HCT116 (cell line): ENCODE results near the gene RGS8. TPM values are rescaled to one million over a fixed set of nuclear protein-coding genes. Genes with fewer than 3 reads are reported as not detected.
A peak's percentile ranks its signal among the peaks of the same experiment; 100 is the strongest.

ENCODE experiments used
- ATAC-seq: fragments of 200-7000 bp; cut with Tn5 transposase; 2 replicates; pipeline ENCODE4 v1.9.1; 2020; ENCODE audit warnings: mild to moderate bottlenecking, moderate library complexity
- BruUV-seq: library from RNA; stranded (reverse); fragments of 400-500 nt; replicated peaks from 2 replicates; lab custom pipeline; 2021; lab: Mats Ljungman, UMichigan
- CTCF ChIA-PET: fragments of 300-600 bp; sonication (Branson Sonifier 250); formaldehyde crosslinking; loops from one replicate; lab custom pipeline; 2021; ENCODE audit warnings: antibody characterized with exemption; lab: Charles Lee
- POLR2A ChIA-PET: fragments of 300-600, 350-600 bp; sonication (Branson Sonifier 250); formaldehyde crosslinking; loops from one replicate; lab custom pipeline; 2021; ENCODE audit warnings: antibody characterized with exemption; lab: Charles Lee
- RAD21 ChIA-PET, 2 experiments: fragments of 300-600 bp; sonication (Branson Sonifier 250); formaldehyde crosslinking; loops; one replicate each; lab custom pipeline; 2023; ENCODE audit warnings: low total read pairs in 2 of 2; ENCODE audit not compliant: uncharacterized antibody in 2 of 2, unreplicated experiment in 2 of 2, low non-redundant PET in 1 of 2; lab: Charles Lee
- DNase-seq: peaks from one replicate; pipeline ENCODE4 v3.0.0-alpha.2; 2010; ENCODE audit warnings: low read depth, low spot score
- H2AFZ ChIP-seq: fragments of 200-600 bp; shearing (Covaris generic), sonication (generic); 2 replicates; pipeline ENCODE4 v1.6.1; 2017; ENCODE audit warnings: low read depth, mixed run types, mixed read lengths, antibody characterized with exemption, low read length; ENCODE audit not compliant: poor library complexity, severe bottlenecking
- H3K27ac ChIP-seq: 2 replicates; pipeline ENCODE4 v1.5.1; 2012; ENCODE audit warnings: low read depth, low read length
- H3K27me3 ChIP-seq: fragments of 200-600 bp; sonication (generic); 2 replicates; pipeline ENCODE4 v1.6.1; 2016; ENCODE audit warnings: mixed run types, low read length, mixed read lengths; ENCODE audit not compliant: insufficient read depth
- H3K36me3 ChIP-seq, 2 experiments: fragments of 200-500 bp in 1 of 2; fragments of 200-600 bp in 1 of 2; sonication (Bioruptor generic) in 1 of 2; sonication (generic) in 1 of 2; 2 replicates each; pipeline versions ENCODE4 v1.5.1 to v1.6.1; 2014 to 2016; ENCODE audit warnings: low read length in 2 of 2, inconsistent platforms in 1 of 2, mixed read lengths in 1 of 2, mixed run types in 1 of 2; ENCODE audit not compliant: insufficient read depth in 2 of 2, control insufficient read depth in 1 of 2
- H3K4me1 ChIP-seq, 2 experiments: fragments of 200-600 bp in 1 of 2; sonication (generic) in 1 of 2; 2 replicates each; pipeline versions ENCODE4 v1.5.1 to v1.6.1; 2012 to 2017; ENCODE audit warnings: low read length in 2 of 2, inconsistent platforms in 1 of 2, mild to moderate bottlenecking in 1 of 2, mixed read lengths in 1 of 2, mixed run types in 1 of 2, moderate library complexity in 1 of 2; ENCODE audit not compliant: insufficient read depth in 2 of 2, control insufficient read depth in 1 of 2
- H3K4me2 ChIP-seq: fragments of 200-600 bp; sonication (generic); 2 replicates; pipeline ENCODE4 v1.6.1; 2017; ENCODE audit warnings: mixed run types, low read length, mixed read lengths
- H3K4me3 ChIP-seq, 2 experiments: fragments of 200-600 bp in 1 of 2; sonication (generic) in 1 of 2; replicated peaks in 1 of 2; 2 replicates each; pipeline ENCODE4 v1.5.1; 2011 to 2016; ENCODE audit warnings: low read length in 2 of 2, control low read depth in 1 of 2, low read depth in 1 of 2, mild to moderate bottlenecking in 1 of 2, mixed read lengths in 1 of 2, mixed run types in 1 of 2
- H3K79me2 ChIP-seq: fragments of 200-600 bp; sonication (generic); 2 replicates; pipeline ENCODE4 v1.6.1; 2017; ENCODE audit warnings: mild to moderate bottlenecking, mixed run types, low read length, moderate library complexity, mixed read lengths; ENCODE audit not compliant: insufficient read depth
- H3K9ac ChIP-seq: fragments of 200-600 bp; sonication (generic); 2 replicates; pipeline ENCODE4 v1.6.1; 2016; ENCODE audit warnings: low read length, mixed read lengths
- H3K9me2 ChIP-seq: fragments of 200-600 bp; sonication (generic), shearing (Covaris generic); 2 replicates; pipeline ENCODE4 v1.6.1; 2017; ENCODE audit warnings: mixed run types, mild to moderate bottlenecking, moderate library complexity; ENCODE audit not compliant: insufficient read depth
- H3K9me3 ChIP-seq, 2 experiments: fragments of 200-500 bp in 1 of 2; fragments of 200-600 bp in 1 of 2; sonication (Bioruptor generic) in 1 of 2; sonication (generic) in 1 of 2; 2 replicates each; pipeline ENCODE4 v1.6.1; 2014 to 2017; ENCODE audit warnings: low read length in 2 of 2, mixed read lengths in 2 of 2, inconsistent platforms in 1 of 2, low read depth in 1 of 2, mild to moderate bottlenecking in 1 of 2, mixed run types in 1 of 2, moderate library complexity in 1 of 2; ENCODE audit not compliant: control insufficient read depth in 1 of 2, insufficient read depth in 1 of 2
- H4K20me1 ChIP-seq: fragments of 200-600 bp; sonication (generic), shearing (Covaris generic); 2 replicates; pipeline ENCODE4 v1.6.1; 2017; ENCODE audit warnings: mixed run types, mild to moderate bottlenecking, moderate library complexity; ENCODE audit not compliant: insufficient read depth
- CBX3 ChIP-seq: IDR thresholded peaks from 2 replicates; pipeline ENCODE4 v1.6.1; 2012; ENCODE audit warnings: low read depth
- CEBPB ChIP-seq: IDR thresholded peaks from 2 replicates; pipeline ENCODE4 v1.6.1; 2012; ENCODE audit warnings: low read depth
- EGR1 ChIP-seq: IDR thresholded peaks from 2 replicates; pipeline ENCODE4 v1.6.1; 2012; ENCODE audit warnings: low read depth
- ELF1 ChIP-seq: IDR thresholded peaks from 2 replicates; pipeline ENCODE4 v1.6.1; 2012; ENCODE audit warnings: low read depth, borderline replicate concordance
- EZH2phosphoT487 ChIP-seq: fragments of 200-600 bp; IDR thresholded peaks from 2 replicates; pipeline ENCODE4 v1.6.1; 2018; ENCODE audit warnings: antibody characterized with exemption, borderline replicate concordance
- JUND ChIP-seq: IDR thresholded peaks from 2 replicates; pipeline ENCODE4 v1.6.1; 2012
- MAX ChIP-seq: IDR thresholded peaks from 2 replicates; pipeline ENCODE4 v1.6.1; 2012
- RAD21 ChIP-seq: IDR thresholded peaks from 2 replicates; pipeline ENCODE4 v1.6.1; 2012; ENCODE audit warnings: low read depth, mild to moderate bottlenecking
- REST ChIP-seq: IDR thresholded peaks from 2 replicates; pipeline ENCODE4 v1.6.1; 2012; ENCODE audit warnings: low read depth
- SIN3A ChIP-seq: IDR thresholded peaks from 2 replicates; pipeline ENCODE4 v1.6.1; 2012; ENCODE audit warnings: low read depth
- SP1 ChIP-seq: IDR thresholded peaks from 2 replicates; pipeline ENCODE4 v1.6.1; 2012; ENCODE audit warnings: low read depth
- SRF ChIP-seq: IDR thresholded peaks from 2 replicates; pipeline ENCODE4 v1.6.1; 2012; ENCODE audit warnings: low read depth
- TCF7L2 ChIP-seq: IDR thresholded peaks from 2 replicates; pipeline ENCODE4 v1.7.0; 2011; ENCODE audit warnings: borderline replicate concordance, inconsistent platforms; ENCODE audit not compliant: insufficient read depth, insufficient read length; ENCODE audit errors: extremely low read depth
- YY1 ChIP-seq: IDR thresholded peaks from 2 replicates; pipeline ENCODE4 v1.6.1; 2011; ENCODE audit warnings: low read length, low read depth, moderate library complexity, mild to moderate bottlenecking; ENCODE audit not compliant: insufficient replicate concordance; ENCODE audit errors: extremely low read depth
- ZFX ChIP-seq: fragments of 450-650 bp; IDR thresholded peaks from 2 replicates; pipeline ENCODE4 v1.6.1; 2017
- ZNF274 ChIP-seq: fragments of 200-500 bp; sonication (Bioruptor generic); IDR thresholded peaks from 2 replicates; pipeline ENCODE4 v1.6.1; 2014; ENCODE audit warnings: mild to moderate bottlenecking, low read depth, low read length, inconsistent platforms
- intact Hi-C: fragments of 100-400 bp; cut with micrococcal nuclease; formaldehyde crosslinking; loops from 2 replicates; pipeline ENCODE4 v1.10.0; 2022
- total RNA-seq: library from RNA; stranded (reverse); gene quantifications from one replicate; pipeline ENCODE4 v1.2.1, GENCODE V29; 2021; ENCODE audit not compliant: unreplicated experiment

Gene RGS8
- total RNA-seq, 1 experiment from 2014 or later, result not detected

GRCh38 chr1:182716740-182717720, 32.6 kb upstream of the RGS8 start:
- Histone ChIP-seq H3K4me2 (no peak overlapping the region), H4K20me1 (no peaks in the 10 kb centered on the region), H3K36me3 (no peaks in the 10 kb centered on the region), H3K4me3 (no peak overlapping the region), H3K4me1 (no peaks in the 10 kb centered on the region), H3K9ac (no peak overlapping the region), H3K9me3 (no peaks in the 10 kb centered on the region), H3K9me2 (no peaks in the 10 kb centered on the region), H3K79me2 (no peaks in the 10 kb centered on the region), H3K27me3 (no peaks in the 10 kb centered on the region), H3K27ac (no peak overlapping the region), H2AFZ (no peak overlapping the region)
- TF ChIP-seq CEBPB, result 0 out of 2 replicates have a peak, but pooled peaks have one; percentile 18
- TF ChIP-seq SP1, result no peak
- TF ChIP-seq YY1, result no peak
- BruUV-seq, result no TSS peak
- ChIA-PET RAD21 (no interaction called here), CTCF (no interaction called here), POLR2A (no interaction called here)
- ATAC-seq (no peak), DNase-seq (no peak)
- intact Hi-C loops, result no loop called here

- Histone ChIP-seq H2AFZ (no peak overlapping the region), H4K20me1 (no peaks in the 10 kb centered on the region), H3K36me3 (no peaks in the 10 kb centered on the region), H3K4me1 (no peaks in the 10 kb centered on the region), H3K79me2 (no peaks in the 10 kb centered on the region), H3K4me3 (no peak overlapping the region), H3K4me2 (no peak overlapping the region), H3K9me3 (no peaks in the 10 kb centered on the region), H3K9me2 (no peaks in the 10 kb centered on the region), H3K27me3 (no peaks in the 10 kb centered on the region), H3K27ac (no peak overlapping the region), H3K9ac (no peak overlapping the region)
- RAD21 ChIA-PET, result no interaction called here
- POLR2A ChIA-PET, result no interaction called here
- no TSS peak for BruUV-seq
- intact Hi-C loops, result no loop called here
- ATAC-seq, result no peak
- CTCF ChIA-PET, result no interaction called here
- no peak for DNase-seq
- no peak for TF ChIP-seq JUND
- no peak for TF ChIP-seq RAD21
- no peak for TF ChIP-seq EZH2phosphoT487
- TF ChIP-seq ZNF274, result no peak
- no peak for TF ChIP-seq YY1
- TF ChIP-seq ELF1, result no peak
- TF ChIP-seq MAX, result no peak
- TF ChIP-seq TCF7L2, result no peak
- TF ChIP-seq SRF, result no peak
- no peak for TF ChIP-seq SP1
- TF ChIP-seq REST, result no peak
- no peak for TF ChIP-seq EGR1
- TF ChIP-seq ZFX, result no peak
- TF ChIP-seq CBX3, result no peak
- no peak for TF ChIP-seq SIN3A
Observed at GRCh38 chr1:182715531-182715930, 31.1 kb upstream of the RGS8 start.
